MCF 10A (cell line): ENCODE data around the gene SERTAD2. TPM values are rescaled to one million over a fixed set of nuclear protein-coding genes. Genes with fewer than 3 reads are reported as not detected.

Source experiments
- BruUV-seq: library from RNA; stranded (reverse); fragments of 400-500 nt; replicated peaks from 2 replicates; lab custom pipeline; 2021; lab: Mats Ljungman, UMichigan
- CTCF ChIA-PET: fragments of 300-600 bp; sonication (Branson Sonifier 250); formaldehyde crosslinking; extraction: SDS; loops from one replicate; lab custom pipeline; 2021; ENCODE audit warnings: antibody characterized with exemption, inconsistent platforms; lab: Yijun Ruan, JAX
- POLR2A ChIA-PET: fragments of 300-600, 350-650 bp; sonication (Branson Sonifier 250); formaldehyde crosslinking; extraction: SDS; loops from one replicate; lab custom pipeline; 2020; ENCODE audit warnings: antibody characterized with exemption, inconsistent platforms; lab: Yijun Ruan, JAX
- DNase-seq: peaks from one replicate; pipeline ENCODE4 v3.0.0-alpha.2; 2018; ENCODE audit not compliant: unreplicated experiment
- H3K27ac Mint-ChIP-seq: one replicate; pipeline ENCODE4 v1.8.0; 2022; ENCODE audit warnings: mild to moderate bottlenecking, low read depth, mixed read lengths; ENCODE audit not compliant: unreplicated experiment
- H3K27me3 Mint-ChIP-seq: one replicate; pipeline ENCODE4 v1.8.0; 2022; ENCODE audit warnings: mixed read lengths; ENCODE audit not compliant: insufficient read depth, unreplicated experiment
- H3K36me3 Mint-ChIP-seq: one replicate; pipeline ENCODE4 v1.8.0; 2022; ENCODE audit warnings: mild to moderate bottlenecking, moderate library complexity, mixed read lengths; ENCODE audit not compliant: insufficient read depth, unreplicated experiment
- H3K4me1 Mint-ChIP-seq: one replicate; pipeline ENCODE4 v1.8.0; 2022; ENCODE audit warnings: mixed read lengths; ENCODE audit not compliant: insufficient read depth, unreplicated experiment
- H3K4me3 Mint-ChIP-seq: one replicate; pipeline ENCODE4 v1.8.0; 2022; ENCODE audit warnings: mild to moderate bottlenecking, moderate library complexity, mixed read lengths; ENCODE audit not compliant: unreplicated experiment
- H3K9me3 Mint-ChIP-seq: one replicate; pipeline ENCODE4 v1.8.0; 2022; ENCODE audit warnings: mixed read lengths; ENCODE audit not compliant: unreplicated experiment
- intact Hi-C: fragments of 100-400 bp; cut with micrococcal nuclease; formaldehyde crosslinking; loops from 2 replicates; pipeline ENCODE4 v1.14.1; 2022
- total RNA-seq: library from RNA; stranded (reverse); gene quantifications from 2 replicates; pipeline ENCODE4 v1.2.3, GENCODE V29; 2022
- TF ChIP-seq, protein P1 (sequence below): fragments of 200-600 bp; IDR thresholded peaks from one replicate; pipeline ENCODE4 v1.8.0; 2022; ENCODE audit warnings: antibody characterized with exemption, mild to moderate bottlenecking; ENCODE audit not compliant: unreplicated experiment

The SERTAD2 gene
- total RNA-seq, 1 experiment from 2014 or later: 15.0 TPM

- TF ChIP-seq, protein P1, sequence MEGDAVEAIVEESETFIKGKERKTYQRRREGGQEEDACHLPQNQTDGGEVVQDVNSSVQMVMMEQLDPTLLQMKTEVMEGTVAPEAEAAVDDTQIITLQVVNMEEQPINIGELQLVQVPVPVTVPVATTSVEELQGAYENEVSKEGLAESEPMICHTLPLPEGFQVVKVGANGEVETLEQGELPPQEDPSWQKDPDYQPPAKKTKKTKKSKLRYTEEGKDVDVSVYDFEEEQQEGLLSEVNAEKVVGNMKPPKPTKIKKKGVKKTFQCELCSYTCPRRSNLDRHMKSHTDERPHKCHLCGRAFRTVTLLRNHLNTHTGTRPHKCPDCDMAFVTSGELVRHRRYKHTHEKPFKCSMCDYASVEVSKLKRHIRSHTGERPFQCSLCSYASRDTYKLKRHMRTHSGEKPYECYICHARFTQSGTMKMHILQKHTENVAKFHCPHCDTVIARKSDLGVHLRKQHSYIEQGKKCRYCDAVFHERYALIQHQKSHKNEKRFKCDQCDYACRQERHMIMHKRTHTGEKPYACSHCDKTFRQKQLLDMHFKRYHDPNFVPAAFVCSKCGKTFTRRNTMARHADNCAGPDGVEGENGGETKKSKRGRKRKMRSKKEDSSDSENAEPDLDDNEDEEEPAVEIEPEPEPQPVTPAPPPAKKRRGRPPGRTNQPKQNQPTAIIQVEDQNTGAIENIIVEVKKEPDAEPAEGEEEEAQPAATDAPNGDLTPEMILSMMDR: no peak
- H3K36me3 Mint-ChIP-seq: no peaks in the 10 kb centered on the region
- intact Hi-C loops: no loop called here
- no peak overlapping the region for H3K4me3 Mint-ChIP-seq
- BruUV-seq: no TSS peak
- H3K4me1 Mint-ChIP-seq: peaks cover 9% of the 10 kb centered on the region
- H3K27me3 Mint-ChIP-seq: peaks cover 9% of the 10 kb centered on the region
- H3K27ac Mint-ChIP-seq: no peak overlapping the region
- ChIA-PET CTCF (no interaction called here), POLR2A (no interaction called here)
- DNase-seq: no peak
- no peaks in the 10 kb centered on the region for H3K9me3 Mint-ChIP-seq
Observed at GRCh38 chr2:64610316-64610855, 43.3 kb downstream of the SERTAD2 start.

DNA sequence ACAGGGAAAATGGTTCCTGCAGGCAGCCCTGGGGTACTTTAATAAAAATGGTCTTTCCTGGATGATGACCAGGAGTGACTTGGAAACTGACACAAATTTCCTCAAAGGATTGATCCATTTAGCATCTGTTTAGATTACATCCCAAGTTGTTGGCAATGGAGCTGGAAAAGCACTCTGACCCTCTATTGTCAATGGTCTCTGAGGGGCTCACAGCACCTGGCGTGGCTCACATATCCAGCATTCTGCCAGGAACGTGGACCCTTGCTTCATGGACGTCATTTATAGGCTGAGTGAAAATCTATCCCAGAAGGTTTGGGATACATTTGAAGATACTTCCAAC lies 43.8 kb downstream of the SERTAD2 start:
- H3K36me3 Mint-ChIP-seq: no peaks in the 10 kb centered on the region
- no peak overlapping the region for H3K27ac Mint-ChIP-seq
- peaks cover 9% of the 10 kb centered on the region for H3K27me3 Mint-ChIP-seq
- ChIA-PET POLR2A (interaction anchor here (0.6 kb wide), 1 partner anchor 118 kb away, joined by 3 read pairs; no protein-coding TSS in a partner anchor), CTCF (no interaction called here)
- intact Hi-C loops: no loop called here
- TF ChIP-seq, protein P1: no peak
- H3K4me3 Mint-ChIP-seq: no peak overlapping the region
- peaks cover 9% of the 10 kb centered on the region for H3K4me1 Mint-ChIP-seq
- no TSS peak for BruUV-seq
- no peak for DNase-seq
- H3K9me3 Mint-ChIP-seq: no peaks in the 10 kb centered on the region

- peaks cover 9% of the 10 kb centered on the region for H3K27me3 Mint-ChIP-seq
- no peak overlapping the region for H3K4me3 Mint-ChIP-seq
- CTCF ChIA-PET: interaction anchor here (1.5 kb wide), 1 partner anchor 8 kb away, joined by 5 read pairs; no protein-coding TSS in a partner anchor
- intact Hi-C loops: no loop called here
- TF ChIP-seq, protein P1: no peak
- no TSS peak for BruUV-seq
- H3K9me3 Mint-ChIP-seq: peaks cover 2% of the 10 kb centered on the region
- peaks cover 2% of the 10 kb centered on the region for H3K36me3 Mint-ChIP-seq
- peaks cover 9% of the 10 kb centered on the region for H3K4me1 Mint-ChIP-seq
- POLR2A ChIA-PET: interaction anchor here (0.6 kb wide), 1 partner anchor 119 kb away, joined by 3 read pairs; no protein-coding TSS in a partner anchor
- no peak for DNase-seq
- H3K27ac Mint-ChIP-seq: no peak overlapping the region
Observed at GRCh38 chr2:64609227-64609941, 44.3 kb downstream of the SERTAD2 start.

DNA sequence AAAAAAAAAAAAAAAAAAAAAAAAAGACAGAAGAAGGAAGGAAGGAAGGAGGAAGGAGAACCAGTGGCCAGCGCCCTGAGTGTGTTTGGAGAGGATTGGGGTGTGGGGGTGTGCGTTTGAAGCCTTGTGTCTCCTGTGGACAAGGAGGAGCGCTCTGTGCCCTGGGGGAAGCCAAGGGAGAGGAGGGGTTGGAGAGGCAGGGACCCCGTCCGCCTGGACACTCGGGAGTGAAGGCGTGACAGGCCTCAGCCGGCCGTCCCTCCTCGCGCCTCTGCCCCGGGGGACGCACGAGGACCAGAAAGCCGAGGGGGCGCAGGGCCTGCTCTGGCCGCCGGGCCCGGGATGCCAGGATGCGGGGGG lies 44.9 kb downstream of the SERTAD2 start:
- CTCF ChIA-PET: interaction anchor here (1.5 kb wide), 1 partner anchor 9 kb away, joined by 5 read pairs; no protein-coding TSS in a partner anchor
- TF ChIP-seq, protein P1: no peak

More for the DNA sequence above, 44.9 kb downstream of the SERTAD2 start:
- intact Hi-C loops: no loop called here
- H3K36me3 Mint-ChIP-seq: peaks cover 5% of the 10 kb centered on the region
- H3K27ac Mint-ChIP-seq: no peak overlapping the region
- POLR2A ChIA-PET: no interaction called here
- no TSS peak for BruUV-seq
- DNase-seq: no peak
- H3K9me3 Mint-ChIP-seq: peaks cover 7% of the 10 kb centered on the region
- H3K4me3 Mint-ChIP-seq: no peak overlapping the region
- H3K27me3 Mint-ChIP-seq: peaks cover 9% of the 10 kb centered on the region
- H3K4me1 Mint-ChIP-seq: peaks cover 9% of the 10 kb centered on the region
